OCI-LY7 (cell line): Measurements from ENCODE around the gene CPS1. TPM values are rescaled to one million over a fixed set of nuclear protein-coding genes. Genes with fewer than 3 reads are reported as not detected.

Experiments
- BruUV-seq: library from RNA; stranded (reverse); fragments of 400-500 nt; replicated peaks from 2 replicates; lab custom pipeline; 2021; lab: Mats Ljungman, UMichigan
- CTCF ChIA-PET: fragments of 300-600 bp; sonication (Branson Sonifier 250); formaldehyde crosslinking; loops from one replicate; lab custom pipeline; 2022; ENCODE audit warnings: antibody characterized with exemption; ENCODE audit not compliant: unreplicated experiment; lab: Charles Lee
- POLR2A ChIA-PET: fragments of 300-600 bp; sonication (Branson Sonifier 250); formaldehyde crosslinking; loops from one replicate; lab custom pipeline; 2022; ENCODE audit warnings: antibody characterized with exemption; lab: Charles Lee
- DNase-seq: peaks from one replicate; pipeline ENCODE4 v3.0.0-alpha.2; 2015; ENCODE audit warnings: low spot score
- H2AFZ ChIP-seq: fragments of 200-600 bp; sonication (generic), shearing (Covaris generic); 2 replicates; pipeline ENCODE4 v1.6.1; 2014; ENCODE audit warnings: mild to moderate bottlenecking, antibody characterized with exemption, low read length, moderate library complexity
- H3K27ac ChIP-seq: fragments of 200-600 bp; sonication (generic); 2 replicates; pipeline ENCODE4 v1.5.1; 2014; ENCODE audit warnings: mixed run types, low read depth, mild to moderate bottlenecking, moderate library complexity, low read length, inconsistent platforms; ENCODE audit not compliant: poor library complexity, severe bottlenecking
- H3K36me3 ChIP-seq: fragments of 200-600 bp; sonication (generic); 2 replicates; pipeline ENCODE4 v1.6.1; 2014; ENCODE audit warnings: mild to moderate bottlenecking, antibody characterized with exemption, low read length, moderate library complexity, mixed read lengths; ENCODE audit not compliant: insufficient read depth
- H3K4me1 ChIP-seq: fragments of 200-600 bp; sonication (generic); 2 replicates; pipeline ENCODE4 v1.5.1; 2014; ENCODE audit warnings: mild to moderate bottlenecking, low read length; ENCODE audit not compliant: insufficient read depth, poor library complexity, severe bottlenecking
- H3K4me2 ChIP-seq: fragments of 200-600 bp; sonication (generic); 2 replicates; pipeline ENCODE4 v1.6.1; 2014; ENCODE audit warnings: mild to moderate bottlenecking, low read length
- H3K4me3 ChIP-seq: fragments of 200-600 bp; sonication (generic); 2 replicates; pipeline ENCODE4 v1.5.1; 2014; ENCODE audit warnings: mild to moderate bottlenecking, low read depth, low read length; ENCODE audit not compliant: poor library complexity, severe bottlenecking
- H3K79me2 ChIP-seq: fragments of 200-600 bp; sonication (generic); 2 replicates; pipeline ENCODE4 v1.6.1; 2016; ENCODE audit warnings: low read depth, mild to moderate bottlenecking, low read length, moderate library complexity, mixed read lengths; ENCODE audit not compliant: insufficient read depth
- H3K9me2 ChIP-seq: fragments of 200-600 bp; sonication (generic); 2 replicates; pipeline ENCODE4 v1.6.1; 2016; ENCODE audit warnings: mild to moderate bottlenecking, low read length, mixed read lengths; ENCODE audit not compliant: insufficient read depth
- H3K9me3 ChIP-seq: fragments of 200-600 bp; sonication (generic); 2 replicates; pipeline ENCODE4 v1.6.1; 2014; ENCODE audit warnings: mild to moderate bottlenecking, mixed run types, low read length, mixed read lengths
- H4K20me1 ChIP-seq: fragments of 200-600 bp; sonication (generic); 2 replicates; pipeline ENCODE4 v1.6.1; 2014; ENCODE audit warnings: mild to moderate bottlenecking, antibody characterized with exemption, low read length, moderate library complexity, mixed read lengths; ENCODE audit not compliant: insufficient read depth
- EZH2phosphoT487 ChIP-seq: fragments of 200-600 bp; sonication (generic); IDR thresholded peaks from 2 replicates; pipeline ENCODE4 v1.6.1; 2018; ENCODE audit warnings: low read depth, borderline replicate concordance, mild to moderate bottlenecking, mixed run types, antibody characterized with exemption, low read length, moderate library complexity, mixed read lengths
- intact Hi-C: fragments of 100-400 bp; cut with micrococcal nuclease; formaldehyde crosslinking; loops from one replicate; pipeline ENCODE4 v1.10.0; 2022; ENCODE audit not compliant: unreplicated experiment
- total RNA-seq, 2 experiments: library from RNA; depleted of rRNA in 1 of 2; stranded (reverse); fragments of >200 nt in 1 of 2; shearing (Covaris generic) in 1 of 2; gene quantifications; 2 replicates each; pipeline ENCODE4 v1.2.3, GENCODE V29; 2014 to 2022
- TF ChIP-seq, protein P1 (sequence below): fragments of 200-600 bp; sonication (generic); conservative IDR thresholded peaks from 2 replicates; pipeline ENCODE4 v1.5.1; 2014; ENCODE audit warnings: mild to moderate bottlenecking, antibody characterized with exemption, low read length, moderate library complexity, mixed read lengths

The CPS1 gene
- total RNA-seq, 2 experiments from 2014 or later = 0.06 to 0.27 TPM

DNA sequence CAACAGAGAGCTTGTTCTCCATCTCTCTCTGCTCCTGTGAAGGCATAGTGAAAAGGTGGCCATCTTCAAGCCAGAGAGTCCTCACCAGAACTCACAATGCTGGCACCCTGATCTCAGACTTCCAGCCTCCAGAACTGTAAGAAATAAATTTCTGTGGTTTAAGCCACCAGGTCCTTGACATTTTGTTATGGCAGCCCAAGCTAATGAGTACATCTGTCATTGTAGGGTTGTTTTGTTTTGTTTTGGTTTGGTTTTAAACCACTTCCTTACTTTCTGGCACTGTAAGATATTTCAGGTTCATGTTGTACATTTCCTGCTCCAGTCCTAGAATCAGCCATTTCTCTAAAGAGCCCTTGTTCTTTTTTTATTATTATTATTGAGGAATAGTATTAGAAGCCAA, 171.2 kb downstream of the CPS1 start:
- no peak overlapping the region for H3K4me3 ChIP-seq
- no peak overlapping the region for H2AFZ ChIP-seq
- H3K79me2 ChIP-seq = no peaks in the 10 kb centered on the region
- no TSS peak for BruUV-seq
- H3K9me2 ChIP-seq = no peaks in the 10 kb centered on the region
- no peak for TF ChIP-seq EZH2phosphoT487
- TF ChIP-seq, protein P1, sequence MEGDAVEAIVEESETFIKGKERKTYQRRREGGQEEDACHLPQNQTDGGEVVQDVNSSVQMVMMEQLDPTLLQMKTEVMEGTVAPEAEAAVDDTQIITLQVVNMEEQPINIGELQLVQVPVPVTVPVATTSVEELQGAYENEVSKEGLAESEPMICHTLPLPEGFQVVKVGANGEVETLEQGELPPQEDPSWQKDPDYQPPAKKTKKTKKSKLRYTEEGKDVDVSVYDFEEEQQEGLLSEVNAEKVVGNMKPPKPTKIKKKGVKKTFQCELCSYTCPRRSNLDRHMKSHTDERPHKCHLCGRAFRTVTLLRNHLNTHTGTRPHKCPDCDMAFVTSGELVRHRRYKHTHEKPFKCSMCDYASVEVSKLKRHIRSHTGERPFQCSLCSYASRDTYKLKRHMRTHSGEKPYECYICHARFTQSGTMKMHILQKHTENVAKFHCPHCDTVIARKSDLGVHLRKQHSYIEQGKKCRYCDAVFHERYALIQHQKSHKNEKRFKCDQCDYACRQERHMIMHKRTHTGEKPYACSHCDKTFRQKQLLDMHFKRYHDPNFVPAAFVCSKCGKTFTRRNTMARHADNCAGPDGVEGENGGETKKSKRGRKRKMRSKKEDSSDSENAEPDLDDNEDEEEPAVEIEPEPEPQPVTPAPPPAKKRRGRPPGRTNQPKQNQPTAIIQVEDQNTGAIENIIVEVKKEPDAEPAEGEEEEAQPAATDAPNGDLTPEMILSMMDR = no peak
- no peaks in the 10 kb centered on the region for H3K4me1 ChIP-seq
- ChIA-PET CTCF (no interaction called here), POLR2A (no interaction called here)
- H3K4me2 ChIP-seq = no peak overlapping the region
- intact Hi-C loops = no loop called here
- DNase-seq = no peak
- H3K27ac ChIP-seq = no peak overlapping the region
- H3K36me3 ChIP-seq = no peaks in the 10 kb centered on the region
- no peaks in the 10 kb centered on the region for H4K20me1 ChIP-seq
- no peaks in the 10 kb centered on the region for H3K9me3 ChIP-seq

Other genes starting within 250 kb of the CPS1 start
- not detected in 2 replicates for gene MYL1, start 241.4 kb upstream of the CPS1 start, total RNA-seq (2014; rRNA removed; shearing (Covaris generic))
- gene MYL1, start 241.4 kb upstream of the CPS1 start, total RNA-seq (2022) = not detected in 2 replicates
- 20.4 and 22.5 TPM in 2 replicates for gene LANCL1, start 79.8 kb upstream of the CPS1 start, total RNA-seq (2014; rRNA removed; shearing (Covaris generic))
- gene LANCL1, start 79.8 kb upstream of the CPS1 start, total RNA-seq (2022) = 55.2 and 67.3 TPM in 2 replicates